Kidney (tissue), 14 donors: ENCODE measurements around the gene RAD50. TPM values are rescaled to one million over a fixed set of nuclear protein-coding genes. Genes with fewer than 3 reads are reported as not detected.

Experiments
- DNase-seq, 5 donors: peaks; one replicate each; pipeline ENCODE4 v3.0.0-alpha.2; 2013 to 2020
- FAIRE-seq: peaks from 2 replicates; lab custom pipeline; 2012; peaks lifted over from hg19 to GRCh38; lab: Jason Lieb, UNC
- H3K27ac ChIP-seq, 2 donors: one replicate each; pipeline ENCODE4 v1.7.0; 2013; ENCODE audit warnings: low read depth in 2 of 2, low read length in 2 of 2, inconsistent platforms in 1 of 2
- H3K27me3 ChIP-seq: one replicate; pipeline ENCODE4 v1.7.1; 2013; ENCODE audit warnings: low read length, inconsistent platforms; ENCODE audit not compliant: control insufficient read depth, insufficient read depth
- H3K36me3 ChIP-seq, 3 donors: one replicate each; pipeline versions ENCODE4 v1.7.0 to v1.7.1; 2013; ENCODE audit warnings: low read length in 3 of 3, control low read depth in 1 of 3, inconsistent platforms in 1 of 3; ENCODE audit not compliant: insufficient read depth in 3 of 3, control insufficient read depth in 2 of 3
- H3K4me1 ChIP-seq, 3 donors: one replicate each; pipeline versions ENCODE4 v1.7.0 to v1.7.1; 2013; ENCODE audit warnings: low read length in 3 of 3, inconsistent platforms in 1 of 3, low read depth in 1 of 3; ENCODE audit not compliant: control insufficient read depth in 2 of 3, insufficient read depth in 2 of 3
- H3K4me3 ChIP-seq, 3 donors: one replicate each; pipeline versions ENCODE4 v1.7.0 to v1.8.1; 2013; ENCODE audit warnings: low read length in 3 of 3, control low read depth in 1 of 3, inconsistent platforms in 1 of 3
- H3K9ac ChIP-seq, 3 donors: one replicate each; pipeline versions ENCODE4 v1.7.0 to v1.7.1; 2013; ENCODE audit warnings: low read length in 3 of 3, control low read depth in 1 of 3, inconsistent platforms in 1 of 3
- H3K9me3 ChIP-seq, 3 donors: one replicate each; pipeline versions ENCODE4 v1.7.0 to v1.7.1; 2013; ENCODE audit warnings: low read length in 3 of 3, control low read depth in 1 of 3, inconsistent platforms in 1 of 3; ENCODE audit not compliant: control insufficient read depth in 2 of 3, insufficient read depth in 1 of 3
- CTCF ChIP-seq: IDR thresholded peaks from 3 replicates; pipeline ENCODE4 v1.5.1; 2012; ENCODE audit warnings: mild to moderate bottlenecking, moderate library complexity, borderline replicate concordance; ENCODE audit not compliant: insufficient read depth; ENCODE audit errors: extremely low read depth
- intact Hi-C: fragments of 100-400 bp; cut with DNase I; formaldehyde crosslinking; loops from one replicate; pipeline ENCODE4 v1.11.1; 2022
- polyA plus RNA-seq: library from polyadenylated mRNA; stranded (reverse); fragments of 350-450 nt; fragmentation: Illumina TruSeq; extraction: RNeasy Lipid Tissue Mini Kit (QIAGEN cat#74804); gene quantifications from one replicate; pipeline ENCODE4 v1.2.3, GENCODE V29; 2014; ENCODE audit warnings: low read depth, low replicate concordance; ENCODE audit not compliant: insufficient read depth
- total RNA-seq: library from RNA; stranded (reverse); fragmentation: NEBNext Ultra II Directional; extraction: Animal tissue kit (Norgen Biotek cat#: 25700); gene quantifications from one replicate; pipeline ENCODE4 v1.2.1, GENCODE V29; 2021
- donor health status: control.
- donor health status: control.
- donor health status: control.
- donor health status: control.
- donor health status: control.
- donor health status: DM: yes; HTN: yes; CAD: no.
- donor health status: Normal renal cell carcinoma (clear cell type).

RAD50 gene
- total and polyA plus RNA-seq, 2 donors from 2014 or later: 12.6 to 36.4 TPM

GRCh38 chr5:132665574-132666080 is 108.8 kb downstream of the RAD50 start:
- no peak for TF ChIP-seq CTCF
- intact Hi-C loops: no loop called here
- FAIRE-seq: no peak

GRCh38 chr5:132666310-132667123 is 109.7 kb downstream of the RAD50 start:
- intact Hi-C loops: no loop called here
- Histone ChIP-seq H3K4me1 (no peaks in the 10 kb centered on the region), H3K9ac (no peak overlapping the region), H3K9me3 (no peaks in the 10 kb centered on the region), H3K27ac (no peak overlapping the region), H3K36me3 (no peaks in the 10 kb centered on the region), H3K4me3 (no peak overlapping the region), H3K27me3 (no peaks in the 10 kb centered on the region)
- TF ChIP-seq CTCF: no peak
- no peak for FAIRE-seq
- DNase-seq: no peak

More at GRCh38 chr5:132665574-132666080, 108.8 kb downstream of the RAD50 start:
- Histone ChIP-seq H3K4me1 (no peaks in the 10 kb centered on the region), H3K9ac (no peak overlapping the region), H3K27ac (no peak overlapping the region), H3K36me3 (no peaks in the 10 kb centered on the region), H3K9me3 (no peaks in the 10 kb centered on the region), H3K4me3 (no peak overlapping the region), H3K27me3 (no peaks in the 10 kb centered on the region)
- no peak for DNase-seq

DNA sequence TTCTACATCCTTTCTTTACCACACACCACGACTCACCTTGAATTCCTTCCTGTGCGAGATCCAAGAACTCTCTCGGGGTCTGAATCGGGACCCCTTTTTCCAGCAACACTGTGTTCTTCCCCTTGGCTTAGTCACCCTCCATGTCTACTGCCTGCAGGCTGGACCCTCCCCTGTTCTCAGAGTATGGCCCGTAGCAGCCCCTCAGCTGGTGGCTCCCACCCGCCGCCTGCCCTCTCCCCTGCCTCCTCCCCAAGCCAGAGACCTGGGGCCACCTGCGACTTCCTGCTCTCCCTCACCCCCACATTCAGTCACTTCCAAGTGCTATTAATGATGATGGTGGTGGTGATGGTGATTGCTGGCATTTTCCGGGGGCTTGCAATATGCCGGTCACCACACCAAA is 110.5 kb downstream of the RAD50 start:
- DNase-seq: no peak
- Histone ChIP-seq H3K9me3 (no peaks in the 10 kb centered on the region), H3K4me1 (no peaks in the 10 kb centered on the region), H3K4me3 (no peak overlapping the region), H3K9ac (no peak overlapping the region), H3K36me3 (no peaks in the 10 kb centered on the region), H3K27me3 (no peaks in the 10 kb centered on the region), H3K27ac (no peak overlapping the region)
- TF ChIP-seq CTCF: no peak
- FAIRE-seq: no peak
- intact Hi-C loops: no loop called here
